Loucy (cell line): ENCODE data around the gene TACC2.

Source experiments
- CTCF ChIP-seq: fragments of 200-600 bp; sonication (generic); conservative IDR thresholded peaks from 2 replicates; pipeline ENCODE4 v1.5.1; 2014; ENCODE audit warnings: mild to moderate bottlenecking, antibody characterized with exemption, low read length
- EZH2phosphoT487 ChIP-seq: fragments of 200-600 bp; IDR thresholded peaks from 2 replicates; pipeline ENCODE4 v1.6.1; 2018; ENCODE audit warnings: antibody characterized with exemption, mild to moderate bottlenecking, moderate library complexity, borderline replicate concordance

DNA sequence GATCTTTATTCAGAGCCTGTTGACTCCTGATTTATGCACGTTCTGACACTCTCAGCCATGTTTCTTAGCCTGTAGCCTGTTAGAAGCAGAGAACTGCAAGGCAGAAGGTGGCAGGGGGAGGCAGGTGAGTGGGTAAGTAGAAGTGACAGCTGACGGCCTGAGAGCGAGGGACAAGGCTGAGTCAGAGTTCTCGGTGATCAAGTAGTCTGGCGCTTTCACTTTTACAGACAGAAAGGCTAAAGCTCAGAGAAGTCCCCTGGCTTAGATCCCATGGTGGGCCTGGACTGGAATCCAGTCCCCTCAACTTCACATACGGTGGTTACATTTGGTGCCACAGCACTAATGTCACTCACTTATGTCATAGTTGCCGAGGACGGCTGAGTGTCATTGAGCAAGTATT is 139.0 kb downstream of the TACC2 start:
- no peak for TF ChIP-seq CTCF
- no peak for TF ChIP-seq EZH2phosphoT487
